ENCODE results near the gene CAPN2.

The CAPN2 gene

DNA sequence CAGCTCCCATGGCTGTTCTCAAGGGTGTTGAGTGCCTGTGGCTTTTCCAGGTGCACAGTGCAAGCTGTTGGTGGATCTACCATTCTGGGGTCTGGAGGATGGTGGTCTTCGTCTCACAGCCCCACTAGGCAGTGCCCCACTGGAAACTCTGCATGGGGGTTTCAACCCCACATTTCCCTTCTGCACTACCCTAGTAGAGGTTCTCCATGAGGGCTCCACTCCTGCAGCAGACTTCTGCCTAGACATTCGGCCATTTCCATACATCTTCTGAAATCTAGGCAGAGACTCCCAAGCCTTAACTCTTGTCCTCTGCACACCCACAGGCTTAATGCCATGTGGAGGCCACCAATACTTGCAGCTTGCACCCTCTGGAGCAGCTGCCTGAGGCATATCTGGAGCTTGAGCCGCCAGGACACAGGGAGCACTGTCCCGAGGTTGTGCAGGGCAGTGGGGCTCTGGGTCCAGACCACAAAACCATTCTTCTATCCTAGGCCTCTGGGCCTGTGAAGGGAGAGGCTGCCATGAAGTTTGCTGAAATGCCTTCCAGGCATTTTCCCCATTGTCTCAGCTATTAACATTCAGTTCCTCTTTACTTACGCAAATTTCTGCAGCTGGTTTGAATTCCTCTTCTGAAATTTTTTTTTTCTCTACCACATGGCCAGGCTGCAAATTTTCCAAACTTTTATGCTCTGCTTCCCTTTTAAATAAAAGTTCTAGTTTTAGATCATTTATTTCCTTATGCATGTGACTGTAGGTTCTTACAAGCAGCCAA lies 38.0 kb upstream of the CAPN2 start:
- no peak overlapping the region for H3K4me3 ChIP-seq (ENCODE audit: low read length)
- H3K9ac ChIP-seq (ENCODE audit: low read length), result no peak overlapping the region
- H2AFZ ChIP-seq (ENCODE audit: low read depth, low read length), result no peak overlapping the region
- H3K4me2 ChIP-seq (ENCODE audit: low read length), result no peak overlapping the region
- no peak for TF ChIP-seq EZH2phosphoT487 (IDR thresholded peaks at IDR 0.05; ENCODE audit: low read depth)
- TF ChIP-seq, protein P1, sequence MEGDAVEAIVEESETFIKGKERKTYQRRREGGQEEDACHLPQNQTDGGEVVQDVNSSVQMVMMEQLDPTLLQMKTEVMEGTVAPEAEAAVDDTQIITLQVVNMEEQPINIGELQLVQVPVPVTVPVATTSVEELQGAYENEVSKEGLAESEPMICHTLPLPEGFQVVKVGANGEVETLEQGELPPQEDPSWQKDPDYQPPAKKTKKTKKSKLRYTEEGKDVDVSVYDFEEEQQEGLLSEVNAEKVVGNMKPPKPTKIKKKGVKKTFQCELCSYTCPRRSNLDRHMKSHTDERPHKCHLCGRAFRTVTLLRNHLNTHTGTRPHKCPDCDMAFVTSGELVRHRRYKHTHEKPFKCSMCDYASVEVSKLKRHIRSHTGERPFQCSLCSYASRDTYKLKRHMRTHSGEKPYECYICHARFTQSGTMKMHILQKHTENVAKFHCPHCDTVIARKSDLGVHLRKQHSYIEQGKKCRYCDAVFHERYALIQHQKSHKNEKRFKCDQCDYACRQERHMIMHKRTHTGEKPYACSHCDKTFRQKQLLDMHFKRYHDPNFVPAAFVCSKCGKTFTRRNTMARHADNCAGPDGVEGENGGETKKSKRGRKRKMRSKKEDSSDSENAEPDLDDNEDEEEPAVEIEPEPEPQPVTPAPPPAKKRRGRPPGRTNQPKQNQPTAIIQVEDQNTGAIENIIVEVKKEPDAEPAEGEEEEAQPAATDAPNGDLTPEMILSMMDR (IDR thresholded peaks at IDR 0.05; ENCODE audit: low read depth, low read length), result no peak
- peaks cover 3% of the 10 kb centered on the region; the same call in 1 of the 2 replicates for H3K27me3 ChIP-seq (ENCODE audit: low read depth, low read length)
- no peaks in the 10 kb centered on the region for H4K20me1 ChIP-seq (ENCODE audit: insufficient read depth, low read length)
- no peak overlapping the region for H3K27ac ChIP-seq (ENCODE audit: low read length)
- no peaks in the 10 kb centered on the region for H3K36me3 ChIP-seq (replicated peaks; ENCODE audit: low read depth, low read length)
- H3K4me1 ChIP-seq (ENCODE audit: low read length), result no peaks in the 10 kb centered on the region
- H3K9me3 ChIP-seq (ENCODE audit: insufficient read depth, low read length), result peaks cover 6% of the 10 kb centered on the region
- no peaks in the 10 kb centered on the region for H3K79me2 ChIP-seq (ENCODE audit: low read length)

GRCh38 chr1:223678841-223679240 lies 33.5 kb upstream of the CAPN2 start:
- Histone ChIP-seq H3K9me3 (ENCODE audit: insufficient read depth, low read length) (peaks cover 3% of the 10 kb centered on the region), H3K4me2 (ENCODE audit: low read length) (no peak overlapping the region), H3K79me2 (ENCODE audit: low read length) (no peaks in the 10 kb centered on the region), H3K4me3 (ENCODE audit: low read length) (no peak overlapping the region), H3K9ac (ENCODE audit: low read length) (no peak overlapping the region), H2AFZ (ENCODE audit: low read depth, low read length) (no peak overlapping the region), H3K27ac (ENCODE audit: low read length) (no peak overlapping the region), H4K20me1 (ENCODE audit: insufficient read depth, low read length) (no peaks in the 10 kb centered on the region), H3K27me3 (ENCODE audit: low read depth, low read length) (peaks cover 22% of the 10 kb centered on the region), H3K4me1 (ENCODE audit: low read length) (no peaks in the 10 kb centered on the region), H3K36me3 (replicated peaks; ENCODE audit: low read depth, low read length) (no peaks in the 10 kb centered on the region)
- no peak for TF ChIP-seq EZH2phosphoT487 (IDR thresholded peaks at IDR 0.05; ENCODE audit: low read depth)
- TF ChIP-seq, protein P1 (IDR thresholded peaks at IDR 0.05; ENCODE audit: low read depth, low read length), result no peak

DNA sequence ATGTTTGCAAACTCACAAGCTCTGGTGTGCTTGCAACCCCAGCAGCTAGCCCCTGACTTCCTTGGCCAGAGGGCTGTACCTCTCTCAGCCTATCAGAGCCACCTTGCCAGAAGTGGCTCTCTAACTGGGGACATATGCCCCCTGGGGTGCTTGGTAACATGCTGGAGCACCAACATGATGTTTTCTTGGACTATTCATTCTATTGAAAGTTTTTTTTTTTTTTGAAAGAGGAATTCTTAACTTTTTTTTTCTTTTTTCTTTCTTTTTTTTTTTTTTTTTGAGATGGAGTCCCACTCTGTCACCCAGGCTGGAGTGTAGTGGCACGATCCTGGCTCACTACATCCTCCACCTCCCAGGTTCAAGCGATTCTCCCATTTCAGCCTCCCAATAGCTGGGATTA lies 32.2 kb upstream of the CAPN2 start:
- Histone ChIP-seq H3K9ac (ENCODE audit: low read length) (no peak overlapping the region), H3K4me2 (ENCODE audit: low read length) (no peak overlapping the region), H3K4me1 (ENCODE audit: low read length) (no peaks in the 10 kb centered on the region), H3K79me2 (ENCODE audit: low read length) (no peaks in the 10 kb centered on the region), H3K4me3 (ENCODE audit: low read length) (no peak overlapping the region), H3K9me3 (ENCODE audit: insufficient read depth, low read length) (no peaks in the 10 kb centered on the region), H3K36me3 (replicated peaks; ENCODE audit: low read depth, low read length) (no peaks in the 10 kb centered on the region), H2AFZ (ENCODE audit: low read depth, low read length) (no peak overlapping the region), H4K20me1 (ENCODE audit: insufficient read depth, low read length) (no peaks in the 10 kb centered on the region), H3K27ac (ENCODE audit: low read length) (no peak overlapping the region), H3K27me3 (ENCODE audit: low read depth, low read length) (peaks cover 25% of the 10 kb centered on the region)
- TF ChIP-seq EZH2phosphoT487 (IDR thresholded peaks at IDR 0.05; ENCODE audit: low read depth), result no peak
- TF ChIP-seq, protein P1 (IDR thresholded peaks at IDR 0.05; ENCODE audit: low read depth, low read length), result no peak

DNA sequence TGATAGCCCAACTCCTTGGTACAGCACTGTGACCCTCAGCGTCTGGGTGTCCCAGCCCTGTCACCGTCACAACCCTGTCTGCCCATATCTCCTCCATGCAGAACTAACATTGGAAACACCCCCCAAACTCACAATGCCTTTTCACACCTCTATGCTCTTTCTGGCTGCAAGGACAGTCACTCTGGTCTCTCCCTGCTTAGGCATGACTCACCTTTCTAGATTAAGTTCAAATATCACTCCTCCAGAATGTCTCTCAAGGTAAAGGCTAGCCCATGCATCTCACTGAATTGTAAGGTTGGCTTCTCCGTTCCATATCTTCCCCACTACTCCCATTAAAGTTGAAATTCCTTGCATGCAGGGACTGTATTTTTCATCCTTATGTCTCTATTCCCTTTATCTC lies 29.8 kb upstream of the CAPN2 start:
- Histone ChIP-seq H2AFZ (ENCODE audit: low read depth, low read length) (no peak overlapping the region), H3K79me2 (ENCODE audit: low read length) (no peaks in the 10 kb centered on the region), H3K36me3 (replicated peaks; ENCODE audit: low read depth, low read length) (no peaks in the 10 kb centered on the region), H3K9ac (ENCODE audit: low read length) (no peak overlapping the region), H3K9me3 (ENCODE audit: insufficient read depth, low read length) (peaks cover 3% of the 10 kb centered on the region; the same call in 1 of the 2 replicates), H3K27me3 (ENCODE audit: low read depth, low read length) (peaks cover 43% of the 10 kb centered on the region), H3K4me2 (ENCODE audit: low read length) (no peak overlapping the region), H4K20me1 (ENCODE audit: insufficient read depth, low read length) (no peaks in the 10 kb centered on the region), H3K4me1 (ENCODE audit: low read length) (no peaks in the 10 kb centered on the region), H3K4me3 (ENCODE audit: low read length) (no peak overlapping the region), H3K27ac (ENCODE audit: low read length) (no peak overlapping the region)
- TF ChIP-seq, protein P1 (IDR thresholded peaks at IDR 0.05; ENCODE audit: low read depth, low read length), result no peak
- TF ChIP-seq EZH2phosphoT487 (IDR thresholded peaks at IDR 0.05; ENCODE audit: low read depth), result no peak
